H1 (cell line): ENCODE measurements around the gene CCR8. TPM values are rescaled to one million over a fixed set of nuclear protein-coding genes. Genes with fewer than 3 reads are reported as not detected.

ENCODE experiments used
- CEBPB ChIP-seq: IDR thresholded peaks from 2 replicates; pipeline ENCODE4 v1.6.1; 2012; ENCODE audit warnings: low read depth, low read length
- polyA plus RNA-seq, 7 experiments: library from polyadenylated mRNA; depleted of rRNA in 3 of 7; stranded (reverse) in 5 of 7; unstranded in 2 of 7; fragments of >200 nt in 5 of 7; fragments of 200-250 nt in 2 of 7; gene quantifications; 1 replicate in 5 of 7; 2 replicates in 1 of 7; 4 replicates in 1 of 7; pipeline versions ENCODE4 v1.2.1 to v1.2.3, GENCODE V29; 2011 to 2013; ENCODE audit warnings: missing spikeins in 2 of 7, mixed read lengths in 2 of 7
- total RNA-seq: library from RNA; stranded (reverse); fragmentation: NEBNext Ultra II Directional; extraction: Animal tissue kit (Norgen Biotek cat#: 25700); gene quantifications from 2 replicates; pipeline ENCODE4 v1.2.1, GENCODE V29; 2021

Gene CCR8
- total and polyA plus RNA-seq, 2 of the 8 experiments (the other 6 are each of a cell fraction or from before 2014, with no cell fraction given) = 0.35 TPM; not detected in 1

- TF ChIP-seq CEBPB = no peak
These were observed 16.2 kb upstream of the CCR8 start (continued) for GRCh38 chr3:39313289-39313688.
